ENCODE measurements around the gene SLX4IP. TPM values are rescaled to one million over a fixed set of nuclear protein-coding genes. Genes with fewer than 3 reads are reported as not detected.

The SLX4IP gene
- total and polyA plus RNA-seq, 2 donors (not counting 3 experiments of a cell fraction or from before 2014, with no cell fraction given) = 1.9 to 4.5 TPM

DNA sequence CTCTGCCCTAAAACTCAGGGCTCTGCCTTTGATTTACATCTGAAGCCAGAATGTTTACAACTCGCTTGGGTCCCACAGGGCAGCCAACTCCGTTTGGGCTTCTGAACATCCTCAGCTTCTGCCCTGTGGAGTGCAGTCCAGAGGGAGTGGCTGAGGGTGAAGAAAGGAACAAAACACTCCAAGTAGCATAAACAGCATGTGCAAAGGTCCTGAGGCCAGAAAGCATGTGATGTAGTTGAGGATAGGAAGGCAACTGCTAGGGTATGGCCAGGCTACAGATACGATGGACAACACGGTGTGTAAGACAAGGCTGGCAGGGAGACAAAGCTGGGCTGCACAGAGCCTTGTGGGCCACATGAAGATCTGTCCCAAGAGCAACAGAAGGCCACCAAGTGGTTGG is 226.2 kb downstream of the SLX4IP start:
- ChIA-PET CTCF (interaction anchor here (1.3 to 1.6 kb wide), 2 partner anchors 8 to 10 kb away, joined by 3 to 5 read pairs; no protein-coding TSS in a partner anchor), POLR2A (no interaction called here)
- TF ChIP-seq GATA2 (IDR thresholded peaks at IDR 0.05; ENCODE audit: insufficient read depth, insufficient read length, low read depth, low read length) = no peak
- TF ChIP-seq, protein P1, sequence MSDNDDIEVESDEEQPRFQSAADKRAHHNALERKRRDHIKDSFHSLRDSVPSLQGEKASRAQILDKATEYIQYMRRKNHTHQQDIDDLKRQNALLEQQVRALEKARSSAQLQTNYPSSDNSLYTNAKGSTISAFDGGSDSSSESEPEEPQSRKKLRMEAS (IDR thresholded peaks at IDR 0.05; ENCODE audit: insufficient read depth, insufficient read length) = no peak
- TF ChIP-seq POLR2AphosphoS5 (IDR thresholded peaks at IDR 0.05; ENCODE audit: insufficient read depth, low read depth, low read length) = no peak
- TF ChIP-seq MYC (IDR thresholded peaks at IDR 0.05; ENCODE audit: low read depth, low read length) = no peak
- no peak for TF ChIP-seq JUN (IDR thresholded peaks at IDR 0.05; ENCODE audit: borderline replicate concordance, insufficient read depth, insufficient read length, low read depth)
- no peak for TF ChIP-seq POLR2A (IDR thresholded peaks at IDR 0.05; ENCODE audit: low read depth, low read length)
- TF ChIP-seq EZH2 (IDR thresholded peaks at IDR 0.05; ENCODE audit: borderline replicate concordance, low read depth, low read length, severe bottlenecking) = no peak
- TF ChIP-seq, protein P2, sequence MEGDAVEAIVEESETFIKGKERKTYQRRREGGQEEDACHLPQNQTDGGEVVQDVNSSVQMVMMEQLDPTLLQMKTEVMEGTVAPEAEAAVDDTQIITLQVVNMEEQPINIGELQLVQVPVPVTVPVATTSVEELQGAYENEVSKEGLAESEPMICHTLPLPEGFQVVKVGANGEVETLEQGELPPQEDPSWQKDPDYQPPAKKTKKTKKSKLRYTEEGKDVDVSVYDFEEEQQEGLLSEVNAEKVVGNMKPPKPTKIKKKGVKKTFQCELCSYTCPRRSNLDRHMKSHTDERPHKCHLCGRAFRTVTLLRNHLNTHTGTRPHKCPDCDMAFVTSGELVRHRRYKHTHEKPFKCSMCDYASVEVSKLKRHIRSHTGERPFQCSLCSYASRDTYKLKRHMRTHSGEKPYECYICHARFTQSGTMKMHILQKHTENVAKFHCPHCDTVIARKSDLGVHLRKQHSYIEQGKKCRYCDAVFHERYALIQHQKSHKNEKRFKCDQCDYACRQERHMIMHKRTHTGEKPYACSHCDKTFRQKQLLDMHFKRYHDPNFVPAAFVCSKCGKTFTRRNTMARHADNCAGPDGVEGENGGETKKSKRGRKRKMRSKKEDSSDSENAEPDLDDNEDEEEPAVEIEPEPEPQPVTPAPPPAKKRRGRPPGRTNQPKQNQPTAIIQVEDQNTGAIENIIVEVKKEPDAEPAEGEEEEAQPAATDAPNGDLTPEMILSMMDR (IDR thresholded peaks at IDR 0.05; ENCODE audit: extremely low read depth in 1 of 2, insufficient read depth in 1 of 2, low read depth in 1 of 2, low read length in 2 of 2) = no peak
- no peak for TF ChIP-seq FOS (IDR thresholded peaks at IDR 0.05; ENCODE audit: borderline replicate concordance, insufficient read depth, low read length)
- H4K20me1 ChIP-seq (replicated peaks; ENCODE audit: control insufficient read depth, extremely low read depth, insufficient read depth, low read length) = no peaks in the 10 kb centered on the region
- no peaks in the 10 kb centered on the region for H3K9me3 ChIP-seq (replicated peaks; ENCODE audit: control insufficient read depth, insufficient read depth, low read length)
- intact Hi-C loops (cut with micrococcal nuclease) = no loop called here
- FAIRE-seq (no peak), DNase-seq (ENCODE audit: low read depth, low spot score) (no peak)
- peaks cover 21% of the 10 kb centered on the region for H3K4me1 ChIP-seq (ENCODE audit: control insufficient read depth, extremely low read depth, insufficient read depth, low read length)
- H3K79me2 ChIP-seq (ENCODE audit: control insufficient read depth, insufficient read depth, low read length) = peaks cover 51% of the 10 kb centered on the region
- H3K27ac ChIP-seq (ENCODE audit: insufficient read depth, low read depth, low read length) = no peak overlapping the region
- dilution Hi-C loops (cut with MboI; ENCODE audit: extremely low pct_ligation_motif_present, low sequenced_read_pairs) = no loop called here
- no peaks in the 10 kb centered on the region for H3K9me1 ChIP-seq (replicated peaks; ENCODE audit: control insufficient read depth, extremely low read depth, insufficient read depth, low read length)
- no peak overlapping the region for H3K4me2 ChIP-seq (ENCODE audit: insufficient read depth, low read length)
- no peaks in the 10 kb centered on the region for H3K27me3 ChIP-seq (ENCODE audit: control insufficient read depth in 2 of 2, insufficient read depth in 2 of 2, low read length in 2 of 2)
- no peak overlapping the region for H3K9ac ChIP-seq (replicated peaks; ENCODE audit: extremely low read depth, insufficient read depth, low read length)
- no TSS peak for BruUV-seq (replicated peaks)
- H2AFZ ChIP-seq (ENCODE audit: low read depth, low read length) = no peak overlapping the region
- H3K36me3 ChIP-seq (ENCODE audit: control insufficient read depth in 2 of 2, extremely low read depth in 1 of 2, insufficient read depth in 2 of 2, low read length in 2 of 2) = peaks cover 20 to 51% of the 10 kb centered on the region in 2 experiments
- H3K4me3 ChIP-seq (replicated peaks in 1 of 3; ENCODE audit: insufficient read depth in 1 of 3, low read depth in 1 of 3, low read length in 3 of 3) = no peak overlapping the region
